GM18520 (cell line): ENCODE results near the gene ZNF879.

Experiments
- ATAC-seq: cut with Tn5 transposase; IDR thresholded peaks from one replicate; pipeline ENCODE4 v1.9.1; 2021; ENCODE audit not compliant: unreplicated experiment

Gene ZNF879

DNA sequence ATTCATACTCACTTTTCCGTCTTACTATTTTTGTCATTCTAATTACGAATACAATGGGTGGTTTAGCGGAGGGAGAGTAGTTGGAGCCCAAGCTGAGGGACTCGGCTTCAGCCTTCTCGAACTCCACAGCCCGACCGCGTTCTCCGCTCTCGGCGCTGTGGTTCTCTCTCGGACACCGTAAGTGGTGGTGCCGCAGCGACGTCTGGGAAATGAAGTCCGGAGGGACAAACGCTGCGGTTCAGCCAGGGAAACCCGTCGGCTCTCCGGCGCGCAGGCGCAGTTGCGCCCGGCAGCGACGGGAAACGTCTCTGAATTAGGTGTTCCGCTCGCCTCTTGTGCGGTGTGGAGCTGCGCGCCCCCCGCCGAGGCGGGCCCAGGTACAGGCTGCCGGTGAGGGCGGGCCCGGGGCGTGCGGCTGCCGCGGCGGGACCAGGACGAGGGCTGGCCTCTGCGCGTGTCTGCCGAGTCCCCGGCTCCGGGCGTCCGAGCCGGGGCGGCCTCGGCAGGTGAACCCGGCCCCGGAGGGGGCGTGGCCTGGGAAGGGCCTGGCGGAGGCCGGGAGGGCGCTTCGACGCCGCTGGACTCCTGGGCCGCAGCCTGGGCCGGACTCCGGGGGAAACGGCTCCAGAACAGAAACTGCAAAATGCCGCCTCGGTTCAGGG lies at the start of gene ZNF879:
ZNF879 (plus strand) TSS at position 277 of the 662 bp plus-strand sequence. CDS start 1,201 bp downstream, outside the sequence.
- ATAC-seq: no peak

- no peak for ATAC-seq
These were observed 42.2 kb upstream of the ZNF879 start for GRCh38 chr5:178981381-178981780.

DNA sequence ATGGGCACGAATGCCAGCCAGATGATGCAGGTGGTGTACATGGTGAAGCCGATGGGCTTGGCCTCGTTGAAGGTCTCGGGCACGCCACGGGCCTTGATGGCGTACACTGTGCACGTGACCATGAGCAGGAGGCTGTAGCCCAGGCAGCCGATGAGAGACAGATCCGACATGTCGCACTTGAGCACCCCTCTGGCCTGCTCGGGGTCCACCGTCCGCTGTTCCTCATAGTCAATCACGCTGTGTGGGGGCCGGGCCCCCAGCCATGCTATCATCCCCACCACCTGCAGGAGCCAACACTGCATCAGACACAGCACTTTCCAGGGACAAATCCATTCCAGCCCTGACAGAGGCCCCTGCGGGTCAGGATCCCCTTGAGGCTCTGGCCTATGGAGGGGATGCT lies 40.7 kb upstream of the ZNF879 start:
- ATAC-seq: no peak

GRCh38 chr5:178983728-178984127 lies 39.9 kb upstream of the ZNF879 start:
- ATAC-seq: no peak

DNA sequence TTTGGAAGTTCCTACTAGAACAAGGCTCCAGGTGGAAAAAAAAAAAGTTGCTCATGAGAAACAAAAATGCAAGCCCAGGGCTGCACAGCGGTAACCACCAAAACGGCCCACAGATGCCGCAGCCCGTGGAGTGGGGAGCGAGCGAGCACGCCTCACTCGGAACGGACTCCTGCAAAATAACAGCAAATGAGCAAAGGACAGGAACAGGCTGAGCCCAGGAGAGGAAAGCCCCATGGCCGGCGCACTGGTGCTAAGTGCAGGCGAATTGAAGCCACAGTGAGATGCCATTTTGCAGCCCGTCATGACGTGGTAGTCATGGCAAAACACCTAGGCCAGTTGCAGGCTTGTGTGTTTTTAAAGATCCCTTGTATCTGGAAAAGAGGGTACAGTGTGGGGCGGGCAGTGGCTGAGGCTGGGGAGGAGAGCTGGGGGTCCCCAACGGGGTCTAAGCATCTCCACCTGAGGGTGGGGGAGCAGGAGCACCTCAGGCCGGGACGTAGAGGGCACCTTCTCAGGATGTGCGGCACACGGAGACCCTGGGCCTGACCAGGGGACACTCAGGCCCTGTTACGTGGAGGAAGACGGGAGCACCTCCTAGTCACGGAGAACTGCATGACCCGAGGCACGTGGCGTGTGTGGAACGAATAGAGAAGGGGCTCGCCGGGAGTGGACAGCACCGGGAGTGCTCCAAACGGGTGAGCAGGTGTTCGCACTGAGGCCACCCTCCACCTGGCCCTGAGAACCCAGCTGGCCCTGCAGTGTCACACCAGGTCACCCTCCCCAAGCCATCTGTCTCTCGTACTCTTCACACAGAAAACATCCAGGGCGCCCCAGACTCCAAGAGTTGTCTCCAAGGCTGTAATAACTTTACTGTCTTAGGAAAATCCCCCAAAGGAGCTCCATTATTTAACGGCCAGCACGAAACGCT lies 39.2 kb upstream of the ZNF879 start:
- no peak for ATAC-seq

- no peak for ATAC-seq
These were observed 37.2 kb upstream of the ZNF879 start for GRCh38 chr5:178986326-178986960.

DNA sequence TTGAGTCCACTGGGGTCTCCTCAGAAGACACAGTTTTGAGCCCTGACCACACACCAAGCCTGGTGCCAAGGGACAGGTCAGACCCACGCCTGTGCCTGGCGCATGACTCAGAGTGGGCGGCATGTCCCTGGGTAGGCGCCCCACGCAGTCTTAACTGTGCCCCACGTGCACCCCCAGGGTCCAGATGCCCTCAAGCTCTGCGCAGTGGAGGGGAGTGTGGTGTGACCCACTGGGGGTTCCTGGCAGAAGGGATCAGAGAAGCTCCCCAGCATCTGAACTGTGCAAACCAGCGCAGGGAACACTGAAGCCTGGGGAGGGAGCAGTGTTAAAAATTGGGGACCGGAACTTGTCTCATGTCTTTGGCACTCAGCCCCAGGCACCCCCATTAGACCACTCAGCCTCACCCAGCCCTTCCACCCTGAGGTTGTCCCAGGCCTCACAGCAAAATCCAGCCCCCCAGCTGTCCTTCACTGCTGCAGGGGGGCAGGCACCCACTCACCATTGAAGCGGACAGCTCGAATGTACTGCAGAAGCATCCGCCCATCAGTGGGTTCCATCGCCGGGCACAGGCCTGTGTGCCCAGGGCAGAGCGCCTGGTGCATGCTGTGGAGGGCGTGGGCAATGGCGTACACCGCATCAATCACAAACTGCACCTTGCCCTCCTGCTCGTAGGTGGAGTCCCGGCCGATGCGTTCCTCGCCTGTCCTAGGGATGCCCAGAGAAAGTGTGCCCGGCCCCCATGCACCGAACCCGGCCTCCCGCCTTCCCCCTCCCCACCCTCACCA lies 35.0 kb upstream of the ZNF879 start:
- no peak for ATAC-seq

GRCh38 chr5:178989311-178989710 lies 34.3 kb upstream of the ZNF879 start:
- no peak for ATAC-seq

DNA sequence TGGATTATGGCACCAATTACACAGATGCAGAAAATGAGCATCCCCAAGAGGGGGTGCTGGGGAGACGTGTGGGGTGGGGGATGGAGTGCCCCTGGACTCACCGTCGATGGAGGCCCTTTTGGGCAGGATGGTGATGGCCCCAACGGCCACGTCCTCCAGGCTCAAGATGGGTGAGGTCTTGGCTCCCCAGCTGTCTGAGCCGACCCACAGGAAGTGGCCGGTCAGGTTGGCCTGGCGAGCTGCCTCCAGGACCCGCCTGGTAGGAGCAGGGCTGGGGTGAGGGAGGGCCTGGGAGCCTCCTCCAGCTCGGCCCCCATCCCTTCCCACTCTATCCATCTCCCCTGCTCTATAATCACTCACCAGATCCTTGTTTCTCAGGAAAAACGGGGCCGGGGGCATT lies 33.1 kb upstream of the ZNF879 start:
- no peak for ATAC-seq

GRCh38 chr5:178991190-178992145 lies 32.1 kb upstream of the ZNF879 start:
- no peak for ATAC-seq

DNA sequence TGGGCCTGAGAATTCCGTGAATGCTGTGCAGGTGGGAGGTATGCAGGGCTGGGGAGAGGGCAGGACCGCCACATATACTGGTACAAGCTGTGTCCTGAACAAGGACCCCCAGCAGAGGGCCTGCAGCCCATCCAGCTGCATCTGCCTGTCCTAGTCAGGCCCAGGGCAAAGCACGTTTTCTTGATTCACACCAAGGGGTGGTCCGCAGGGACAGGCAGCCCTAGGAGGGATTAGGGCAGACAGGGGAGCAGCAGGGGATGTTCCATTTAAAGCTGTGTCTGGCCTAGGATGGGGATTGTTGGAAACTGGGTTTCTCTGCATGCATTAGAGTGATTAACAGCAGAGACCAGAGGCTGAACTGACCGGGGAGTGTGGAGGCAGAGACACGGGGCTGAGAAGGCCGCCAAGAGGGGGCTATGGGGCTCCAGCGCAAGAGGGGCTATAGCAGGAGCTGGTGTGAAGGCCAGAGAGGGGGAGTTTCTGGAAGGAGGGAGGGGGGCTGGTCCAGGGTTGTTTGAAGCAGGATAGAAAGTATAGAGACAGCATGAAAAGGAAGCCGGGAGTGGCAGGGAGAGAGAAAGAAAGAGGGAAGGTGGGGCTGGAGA lies 31.2 kb upstream of the ZNF879 start:
- ATAC-seq: no peak

DNA sequence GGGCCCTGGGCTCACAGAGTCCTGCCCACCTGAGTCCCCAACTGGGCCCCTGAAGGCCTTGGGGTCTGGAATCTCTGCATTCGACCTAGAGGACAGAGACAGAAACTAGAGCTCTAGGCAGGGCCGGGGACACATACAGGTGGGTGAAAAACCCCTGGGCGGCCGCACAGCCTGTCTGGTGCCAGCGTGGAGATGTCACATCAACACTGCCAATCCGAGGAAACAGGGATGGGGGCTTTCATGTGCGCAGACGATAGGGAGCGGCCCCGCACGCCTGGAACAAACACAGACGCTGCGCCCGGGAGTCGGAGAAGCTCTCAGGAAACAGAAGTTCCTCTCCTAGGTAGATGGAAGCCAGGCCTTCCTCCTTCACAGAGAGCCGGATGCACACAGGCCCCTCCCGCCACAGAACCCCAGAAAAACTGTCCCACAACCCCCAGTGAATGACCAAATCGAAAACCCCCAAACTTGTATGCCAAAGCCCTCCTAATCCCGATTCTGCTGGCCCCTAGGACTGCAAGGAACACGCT lies 30.3 kb upstream of the ZNF879 start:
- no peak for ATAC-seq

- no peak for ATAC-seq
These were observed 29.5 kb upstream of the ZNF879 start for GRCh38 chr5:178993955-178994579.

DNA sequence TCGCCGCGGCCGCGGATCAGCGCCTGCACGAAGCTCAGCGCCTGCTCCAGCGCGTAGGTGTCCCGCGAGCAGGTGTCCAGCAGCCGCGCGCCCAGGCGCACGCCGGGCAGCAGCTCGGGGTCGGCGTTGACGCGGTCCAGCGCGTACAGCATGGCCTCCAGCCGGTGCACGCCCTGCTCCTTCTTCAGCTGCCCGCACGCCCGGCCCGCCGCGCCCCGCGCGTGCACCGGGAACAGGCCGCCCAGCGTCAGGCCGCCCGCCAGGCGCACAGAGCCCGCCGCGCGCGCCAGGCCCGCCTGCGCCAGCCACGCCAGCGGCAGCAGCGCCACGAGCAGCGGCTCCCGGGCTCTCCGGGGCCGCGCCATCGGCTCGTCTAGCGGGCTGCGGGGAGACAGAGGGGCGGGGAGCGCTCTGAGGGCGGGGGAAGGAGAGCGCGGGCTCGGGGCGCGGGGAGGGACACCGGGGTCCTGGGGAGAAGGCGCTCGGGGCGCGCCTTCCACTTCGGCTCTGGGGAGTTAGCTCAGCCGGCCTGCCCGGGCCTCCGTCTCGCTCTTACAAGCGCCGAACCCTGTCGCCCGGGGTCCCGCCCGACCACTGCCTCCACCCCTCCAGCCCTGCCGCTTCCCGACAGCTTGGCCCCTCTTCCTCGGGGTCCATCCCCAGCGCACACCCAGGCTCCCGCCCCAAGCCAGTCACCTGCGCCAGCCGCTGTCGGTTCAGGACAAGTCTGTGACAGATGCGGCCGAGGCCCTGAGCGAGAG lies 28.8 kb upstream of the ZNF879 start, which contains the start of gene GRM6:
GRM6 (minus strand) TSS at position 741 of the 761 bp plus-strand sequence; CDS start at position 365, 376 bp downstream.
- ATAC-seq: no peak

DNA sequence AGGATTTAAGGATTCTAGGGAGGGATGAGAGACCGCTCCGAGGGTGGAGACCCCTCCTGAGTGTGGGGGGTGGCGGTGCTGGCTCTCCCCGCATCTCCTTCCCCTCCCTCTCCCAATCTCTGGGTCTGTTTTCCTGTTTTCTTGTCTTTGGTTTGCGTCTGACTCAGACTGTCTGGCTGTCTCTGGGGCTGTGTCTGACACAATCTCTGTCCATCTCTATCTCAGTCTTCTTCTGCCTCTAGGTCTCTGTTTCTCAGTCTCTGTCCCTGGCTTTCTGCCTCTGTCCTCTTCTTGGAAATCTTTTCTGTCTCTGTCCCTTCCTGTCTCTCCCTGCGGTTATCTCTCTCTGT lies 28.3 kb upstream of the ZNF879 start:
- no peak for ATAC-seq

- no peak for ATAC-seq
These were observed 27.4 kb upstream of the ZNF879 start for GRCh38 chr5:178996156-178996555.

DNA sequence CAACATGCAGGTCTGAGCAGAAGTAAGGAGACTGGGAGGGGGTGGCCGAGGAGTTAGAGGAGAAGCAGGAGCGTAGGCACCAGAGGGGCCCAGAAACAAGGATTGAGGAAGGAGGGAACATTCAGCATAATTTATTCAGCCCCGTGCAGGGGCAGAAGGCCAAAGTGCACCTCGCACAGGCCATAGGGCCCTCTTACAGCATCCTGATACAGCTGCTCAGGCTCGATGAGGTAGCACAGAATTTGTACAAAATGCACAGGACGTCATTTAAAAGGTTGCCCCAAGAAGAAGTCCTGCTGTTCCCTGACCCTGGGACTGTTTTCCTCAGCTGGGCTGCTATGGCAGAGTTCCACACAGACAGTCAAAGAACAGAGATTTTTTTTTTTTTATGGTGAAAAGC lies 26.4 kb upstream of the ZNF879 start:
- ATAC-seq: no peak

DNA sequence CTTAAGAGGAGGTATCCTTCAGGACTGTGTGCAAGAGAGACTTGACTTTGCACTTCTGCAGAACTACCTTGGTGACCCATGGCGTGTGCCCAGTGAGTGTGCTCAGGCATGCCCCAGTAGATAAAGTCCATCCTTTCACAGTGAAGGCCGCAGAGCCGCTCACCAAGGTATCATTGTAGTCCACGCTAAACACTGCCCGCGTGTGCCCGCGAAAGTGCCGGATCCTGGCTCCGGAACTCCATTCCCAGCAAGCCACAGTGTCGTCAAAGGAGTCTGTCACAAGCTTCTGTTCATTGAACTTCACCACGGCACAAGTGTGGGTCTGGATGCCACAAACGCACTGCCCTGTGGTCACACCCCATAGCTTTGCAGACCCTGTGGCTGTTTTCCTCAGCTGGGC lies 25.2 kb upstream of the ZNF879 start:
- ATAC-seq: no peak
